GM13976 (cell line): ENCODE results near the gene PPP1R12B.

ENCODE experiments used
- DNase-seq: peaks from one replicate; pipeline ENCODE4 v3.0.0; 2012; ENCODE audit warnings: low spot score
- in situ Hi-C: fragments of 300-500 bp; cut with MboI; formaldehyde crosslinking; loops from one replicate; pipeline ENCODE4 v1.12.0; 2022; ENCODE audit warnings: low sequenced_read_pairs, mixed read lengths, inconsistent platforms; ENCODE audit not compliant: unreplicated experiment
- TF ChIP-seq, protein P1 (sequence below): IDR thresholded peaks from 2 replicates; pipeline ENCODE4 v1.5.1; 2012; ENCODE audit warnings: borderline replicate concordance, mild to moderate bottlenecking; ENCODE audit not compliant: insufficient read depth; ENCODE audit errors: extremely low read depth, missing control alignments, control extremely low read depth

The PPP1R12B gene

DNA sequence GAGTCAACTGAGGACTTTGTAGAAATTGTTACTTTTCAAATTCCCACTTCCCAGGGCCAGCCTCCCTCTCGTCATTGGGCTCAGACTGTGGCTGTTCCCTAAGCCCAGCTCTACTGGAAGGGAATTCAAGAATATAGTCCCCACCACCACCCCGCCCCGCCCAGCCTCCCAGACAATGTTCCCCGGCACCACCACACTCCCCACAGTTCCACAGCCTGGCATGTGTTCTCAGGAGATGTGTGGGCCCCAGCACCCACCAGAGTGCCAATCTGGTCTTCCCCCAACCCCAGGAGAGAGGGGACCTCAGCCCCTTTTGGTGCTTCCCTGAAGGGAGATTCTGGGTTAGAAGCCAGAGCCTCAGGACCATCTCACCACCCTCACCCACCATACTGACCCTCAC is 241.6 kb downstream of the PPP1R12B start:
- in situ Hi-C loops: no loop called here
- DNase-seq: no peak
- TF ChIP-seq, protein P1, sequence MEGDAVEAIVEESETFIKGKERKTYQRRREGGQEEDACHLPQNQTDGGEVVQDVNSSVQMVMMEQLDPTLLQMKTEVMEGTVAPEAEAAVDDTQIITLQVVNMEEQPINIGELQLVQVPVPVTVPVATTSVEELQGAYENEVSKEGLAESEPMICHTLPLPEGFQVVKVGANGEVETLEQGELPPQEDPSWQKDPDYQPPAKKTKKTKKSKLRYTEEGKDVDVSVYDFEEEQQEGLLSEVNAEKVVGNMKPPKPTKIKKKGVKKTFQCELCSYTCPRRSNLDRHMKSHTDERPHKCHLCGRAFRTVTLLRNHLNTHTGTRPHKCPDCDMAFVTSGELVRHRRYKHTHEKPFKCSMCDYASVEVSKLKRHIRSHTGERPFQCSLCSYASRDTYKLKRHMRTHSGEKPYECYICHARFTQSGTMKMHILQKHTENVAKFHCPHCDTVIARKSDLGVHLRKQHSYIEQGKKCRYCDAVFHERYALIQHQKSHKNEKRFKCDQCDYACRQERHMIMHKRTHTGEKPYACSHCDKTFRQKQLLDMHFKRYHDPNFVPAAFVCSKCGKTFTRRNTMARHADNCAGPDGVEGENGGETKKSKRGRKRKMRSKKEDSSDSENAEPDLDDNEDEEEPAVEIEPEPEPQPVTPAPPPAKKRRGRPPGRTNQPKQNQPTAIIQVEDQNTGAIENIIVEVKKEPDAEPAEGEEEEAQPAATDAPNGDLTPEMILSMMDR: no peak

DNA sequence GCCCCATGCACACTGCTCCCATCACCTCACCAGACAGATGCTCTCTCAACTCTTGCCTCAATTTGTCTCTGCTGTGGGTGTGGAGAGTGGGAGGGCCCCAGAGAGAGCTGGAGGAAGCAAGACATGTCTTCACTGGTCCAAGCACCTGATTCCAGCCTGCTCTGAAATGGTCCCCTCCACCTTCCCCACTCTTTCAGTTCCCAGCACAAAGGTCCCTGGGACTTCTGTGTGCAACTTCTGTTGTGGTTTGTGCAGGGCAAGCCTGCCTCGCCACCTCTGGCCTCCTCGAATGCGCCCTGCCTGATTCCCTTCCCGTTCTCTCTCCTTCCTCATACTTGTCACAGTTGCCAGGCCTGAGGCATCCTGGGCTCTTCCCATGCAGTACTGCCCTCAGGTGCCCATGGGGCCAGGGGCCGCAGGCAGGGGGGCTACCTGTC is 242.5 kb downstream of the PPP1R12B start:
- TF ChIP-seq, protein P1: no peak
- no peak for DNase-seq
- in situ Hi-C loops: no loop called here

DNA sequence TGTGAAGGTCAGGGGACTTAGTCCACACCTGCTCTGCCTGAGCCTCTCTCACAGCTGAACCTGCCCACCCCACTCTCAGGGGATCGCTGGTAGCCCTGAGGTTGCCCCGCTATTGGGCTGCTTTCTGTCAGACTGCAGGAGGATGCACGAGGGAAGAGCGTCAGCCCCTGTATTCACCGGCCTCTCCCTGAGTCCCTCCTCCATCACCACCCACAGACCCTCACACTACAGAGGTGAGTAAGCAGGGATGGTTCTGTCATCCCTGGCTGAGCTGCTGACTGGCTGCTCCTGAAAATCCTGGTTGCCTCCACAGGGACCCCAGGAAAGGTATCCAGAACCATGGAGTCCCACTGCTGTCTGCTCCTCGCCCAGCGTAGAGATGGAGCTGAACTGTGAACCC is 243.0 kb downstream of the PPP1R12B start:
- DNase-seq: no peak
- TF ChIP-seq, protein P1: no peak
- in situ Hi-C loops: no loop called here

DNA sequence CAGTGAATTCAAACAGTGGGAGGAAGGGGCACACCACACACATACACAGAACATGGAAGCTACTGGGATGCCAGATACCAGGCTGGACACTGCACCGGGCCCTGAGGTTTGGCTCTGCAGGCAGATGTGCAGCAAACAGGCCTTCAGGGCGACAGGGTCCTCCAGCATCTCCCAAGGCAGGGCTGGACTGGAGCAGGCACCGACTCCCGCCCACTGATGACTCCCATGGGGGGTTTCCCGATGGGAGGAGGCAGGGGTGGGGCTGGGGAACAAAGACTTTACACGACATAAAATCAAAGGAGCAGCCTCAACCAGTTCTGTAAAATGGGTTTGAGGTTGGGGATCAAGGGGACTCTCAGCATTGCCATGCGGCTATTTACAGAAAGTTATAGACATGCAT is 243.6 kb downstream of the PPP1R12B start:
- no peak for DNase-seq
- TF ChIP-seq, protein P1: no peak
- in situ Hi-C loops: no loop called here

DNA sequence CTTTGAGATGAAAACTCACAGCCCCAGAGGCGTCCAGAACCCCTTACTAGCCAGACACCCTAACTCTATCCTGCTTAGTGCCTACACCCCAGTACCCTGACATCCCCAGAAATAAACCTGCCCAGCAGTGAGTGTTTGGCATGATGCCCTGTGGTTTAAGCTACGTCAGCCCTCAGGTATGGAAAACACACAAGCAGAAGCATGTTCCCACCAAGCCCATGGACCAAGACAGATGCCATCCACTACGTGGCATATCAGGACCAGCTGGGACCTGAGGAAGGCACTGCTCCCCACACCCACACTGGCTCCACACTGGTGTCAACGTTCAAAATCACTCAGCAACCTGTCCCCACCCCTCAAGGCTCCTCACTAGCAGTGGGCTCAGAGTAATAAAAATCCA is 245.3 kb downstream of the PPP1R12B start:
- TF ChIP-seq, protein P1: no peak
- DNase-seq: no peak
- in situ Hi-C loops: no loop called here

DNA sequence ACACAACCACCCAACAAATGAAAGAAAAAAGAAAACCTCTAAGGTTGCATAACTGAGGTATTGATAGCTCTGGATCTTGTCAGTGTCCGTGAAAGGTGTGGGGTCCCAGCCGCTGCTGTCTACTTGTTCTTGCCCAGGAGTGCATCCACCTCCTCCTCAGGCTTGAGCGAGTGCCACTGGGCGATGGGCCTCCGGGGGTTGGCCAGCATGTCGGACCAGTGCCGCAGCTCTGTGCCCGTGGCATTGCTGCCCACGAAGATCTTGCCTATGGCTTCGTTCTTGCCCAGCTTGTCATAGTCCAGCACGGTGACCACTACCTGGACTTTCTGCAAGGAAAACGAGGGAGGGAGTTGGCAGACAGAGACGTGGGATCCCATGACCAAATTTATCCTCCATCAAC is 248.1 kb downstream of the PPP1R12B start:
- no peak for DNase-seq
- in situ Hi-C loops: no loop called here
- TF ChIP-seq, protein P1: no peak
